Inflammatory macrophage treated with lipopolysaccharide for 4 hours (primary cell): ENCODE measurements around the gene OR1I1.

Experiments
- DNase-seq: peaks from one replicate; pipeline ENCODE4 v3.0.0-alpha.2; 2020

OR1I1 gene

DNA sequence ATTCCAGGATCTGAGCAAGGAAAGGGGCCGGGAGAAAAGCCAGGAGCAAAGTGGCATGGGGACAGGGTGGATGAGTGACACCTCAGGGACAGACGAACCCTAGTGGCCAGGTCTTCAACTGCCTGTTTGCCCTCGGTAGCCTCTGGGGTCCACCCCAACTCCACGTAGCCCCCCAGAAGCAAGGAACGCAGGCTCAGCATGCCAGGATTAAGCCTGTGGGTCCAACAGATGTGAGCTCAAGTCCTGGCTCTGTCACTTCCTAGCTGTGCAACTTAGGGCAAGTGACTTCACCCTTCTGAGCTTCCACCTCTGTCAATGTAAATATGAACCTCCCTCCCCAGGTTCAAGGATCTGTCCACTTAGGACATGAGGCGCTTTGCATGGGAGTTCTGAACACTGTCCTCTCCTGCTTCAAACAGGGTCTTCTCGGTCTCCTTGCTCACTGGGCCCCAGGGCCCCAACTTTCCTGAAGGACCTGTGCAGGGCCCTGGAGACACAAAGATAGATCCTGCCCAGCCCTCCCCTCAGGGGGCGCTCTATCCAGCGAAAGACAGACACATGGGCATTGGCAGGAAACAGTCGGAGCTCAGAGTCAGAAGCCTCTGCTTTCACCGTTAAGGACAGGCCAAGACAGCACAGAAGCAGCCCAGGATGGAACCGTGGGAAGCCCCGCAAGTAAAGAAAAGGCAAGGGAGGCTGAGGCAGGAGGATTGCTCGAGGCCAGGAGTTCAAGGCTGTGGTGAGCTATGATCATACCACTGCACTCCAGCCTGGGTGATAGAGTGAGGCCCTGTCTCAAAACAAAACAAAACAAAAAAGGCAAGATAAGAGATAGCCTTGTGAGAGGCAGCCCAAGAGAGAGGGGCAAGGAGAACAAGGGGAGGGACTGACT, 38.4 kb downstream of the OR1I1 start:
- DNase-seq = no peak

GRCh38 chr19:15122331-15123030, 40.5 kb downstream of the OR1I1 start:
- DNase-seq = no peak

DNA sequence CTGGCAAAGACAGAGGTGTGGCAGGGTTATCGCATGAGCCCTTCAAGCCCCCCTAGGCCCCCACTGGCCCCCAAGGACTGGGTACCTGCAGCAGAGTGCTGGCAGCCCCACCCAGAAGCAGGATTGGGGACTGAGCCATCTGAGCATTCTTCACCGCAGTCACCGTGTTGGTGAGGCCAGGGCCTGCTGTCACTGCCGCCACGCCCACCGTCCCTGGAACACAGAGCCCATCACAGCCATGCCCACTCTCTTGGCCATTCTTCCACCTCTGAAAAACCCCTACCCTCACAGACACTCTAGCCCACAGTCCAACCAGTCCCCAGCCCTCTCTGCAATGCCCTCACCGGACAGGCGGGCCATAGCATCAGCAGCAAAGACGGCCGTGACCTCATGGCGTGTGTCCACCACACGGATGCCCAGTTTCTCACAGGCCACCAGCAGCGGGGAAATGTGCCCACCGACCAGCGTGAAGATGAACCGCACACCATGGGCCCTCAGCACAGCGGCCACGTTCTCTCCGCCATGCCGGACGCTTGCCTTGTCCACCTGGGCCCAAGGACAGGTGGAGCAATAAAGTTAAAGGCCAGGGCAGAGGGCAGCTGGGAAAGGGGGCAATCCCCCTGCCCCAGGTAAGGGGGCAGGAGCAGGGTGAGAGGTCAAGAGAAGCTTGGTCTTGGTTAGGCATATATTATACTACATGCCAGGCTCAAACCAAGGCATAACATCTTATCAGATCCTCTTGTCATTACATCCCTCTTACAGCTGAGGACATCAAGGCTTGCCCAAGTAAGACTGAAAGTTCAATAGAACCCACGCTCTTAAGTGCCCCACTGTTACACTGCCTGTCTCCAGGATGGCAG, 41.2 kb downstream of the OR1I1 start:
- no peak for DNase-seq

- no peak for DNase-seq
Measured at GRCh38 chr19:15123900-15124299, 41.9 kb downstream of the OR1I1 start.

DNA sequence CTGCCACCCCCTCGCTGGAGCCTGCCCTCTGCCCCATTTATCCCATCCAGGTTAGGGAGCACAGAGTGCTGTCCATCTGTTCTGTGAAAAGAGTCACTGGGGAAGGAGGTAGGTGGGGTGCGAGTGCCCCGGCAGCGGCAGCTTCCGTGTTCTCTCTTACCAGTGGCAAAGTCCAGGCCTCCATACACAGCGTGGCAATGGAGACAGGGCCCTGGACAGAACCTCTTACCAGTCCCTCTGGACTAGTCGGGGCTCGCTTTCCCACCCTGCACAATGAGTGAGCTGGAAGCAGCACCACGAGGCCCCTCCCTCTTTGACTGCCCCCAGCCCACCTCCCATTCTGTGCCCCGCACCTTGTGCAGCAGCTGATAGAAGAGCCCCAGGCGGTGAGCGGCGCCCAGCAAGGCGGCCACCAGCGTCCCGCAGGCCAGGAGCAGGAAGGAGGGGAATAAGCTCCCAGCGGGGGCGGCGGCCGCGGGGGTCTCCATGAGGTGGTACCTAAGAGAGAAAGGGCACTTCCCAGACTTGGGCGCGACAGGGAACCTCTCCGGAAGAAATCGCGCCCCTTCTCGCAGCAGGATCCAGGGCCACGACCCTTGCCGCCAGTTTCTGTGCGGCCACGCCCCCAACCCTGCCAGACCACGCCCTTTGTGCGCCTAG, 42.7 kb downstream of the OR1I1 start:
- DNase-seq = peak; percentile 10

DNA sequence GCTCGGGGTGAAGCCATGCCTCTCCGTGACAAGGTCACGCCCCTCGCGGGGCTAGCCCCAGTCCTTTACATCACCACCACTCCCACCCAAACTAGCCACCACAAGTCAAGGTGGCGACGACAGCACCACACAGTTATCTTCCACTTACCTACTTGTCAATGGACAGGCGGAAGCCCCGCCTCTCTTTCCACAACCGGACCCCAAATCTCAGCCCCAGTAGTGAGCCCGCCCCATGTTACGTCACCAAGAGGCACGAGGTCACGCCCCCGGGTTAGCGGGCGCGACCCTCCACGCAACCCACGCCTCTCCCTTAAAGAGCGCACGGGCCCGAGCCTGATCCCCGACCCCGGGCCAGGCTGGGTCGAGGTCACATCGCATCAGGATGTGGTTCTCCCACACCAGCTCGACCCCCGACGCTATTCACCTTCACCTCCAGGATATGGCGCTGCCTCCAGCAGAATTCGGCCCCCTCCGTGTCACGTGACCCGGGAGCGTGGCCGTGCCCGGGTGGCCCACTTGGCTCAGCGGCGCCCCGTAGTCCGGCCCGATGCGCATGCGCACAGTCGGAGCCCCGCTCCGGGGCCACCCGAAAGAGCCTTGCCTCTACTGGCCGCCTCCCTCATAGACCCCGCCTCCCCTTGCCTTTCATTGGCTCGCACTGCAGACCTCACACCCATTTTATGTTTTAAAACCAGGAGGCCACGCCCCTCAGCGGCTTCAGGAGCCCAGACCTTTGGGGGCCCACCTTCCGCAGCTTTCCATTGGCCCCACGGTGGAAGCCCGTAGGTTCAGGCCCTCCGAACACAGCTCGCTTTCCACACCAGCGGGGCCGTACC, 43.4 kb downstream of the OR1I1 start:
- DNase-seq = peak; percentile 98

DNA sequence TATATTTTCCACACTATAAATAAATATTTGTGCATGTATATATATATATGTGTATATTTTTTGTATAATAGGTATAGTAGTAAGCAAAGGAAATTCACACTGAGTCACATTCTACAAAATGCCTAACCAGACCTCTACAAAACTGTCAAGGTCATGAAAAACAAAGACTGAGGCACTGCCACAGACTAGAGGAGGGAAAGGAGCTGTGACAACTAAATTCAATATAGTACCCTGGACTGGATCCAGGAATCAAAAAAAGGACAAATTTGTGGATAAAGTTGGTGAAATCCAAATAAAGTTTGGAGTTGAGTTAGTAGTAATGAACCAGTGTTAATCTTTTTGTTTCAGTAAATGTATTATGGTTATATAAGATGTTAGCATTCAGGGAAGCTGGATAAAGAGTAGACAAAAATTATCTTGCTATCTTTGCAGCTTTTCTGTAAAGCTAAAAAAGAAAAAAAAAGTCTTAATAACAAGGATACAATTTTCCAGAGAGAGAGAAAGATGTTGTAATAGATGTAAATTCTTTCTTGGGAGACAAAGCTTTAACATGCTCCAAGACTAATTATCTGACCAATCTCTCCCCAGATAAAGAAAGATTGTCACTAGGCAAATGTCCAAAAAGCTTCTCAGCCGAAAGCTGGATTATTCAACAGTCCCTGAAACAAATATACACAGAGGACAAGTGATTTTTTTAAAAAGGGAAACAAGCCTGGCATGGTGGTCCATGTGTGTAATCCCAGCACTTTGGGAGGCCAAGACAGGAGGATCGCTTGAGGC, 44.3 kb downstream of the OR1I1 start:
- no peak for DNase-seq

- no peak for DNase-seq
Measured at GRCh38 chr19:15128162-15128770, 46.3 kb downstream of the OR1I1 start.

- no peak for DNase-seq
Measured at GRCh38 chr19:15129856-15130585, 48.0 kb downstream of the OR1I1 start.

DNA sequence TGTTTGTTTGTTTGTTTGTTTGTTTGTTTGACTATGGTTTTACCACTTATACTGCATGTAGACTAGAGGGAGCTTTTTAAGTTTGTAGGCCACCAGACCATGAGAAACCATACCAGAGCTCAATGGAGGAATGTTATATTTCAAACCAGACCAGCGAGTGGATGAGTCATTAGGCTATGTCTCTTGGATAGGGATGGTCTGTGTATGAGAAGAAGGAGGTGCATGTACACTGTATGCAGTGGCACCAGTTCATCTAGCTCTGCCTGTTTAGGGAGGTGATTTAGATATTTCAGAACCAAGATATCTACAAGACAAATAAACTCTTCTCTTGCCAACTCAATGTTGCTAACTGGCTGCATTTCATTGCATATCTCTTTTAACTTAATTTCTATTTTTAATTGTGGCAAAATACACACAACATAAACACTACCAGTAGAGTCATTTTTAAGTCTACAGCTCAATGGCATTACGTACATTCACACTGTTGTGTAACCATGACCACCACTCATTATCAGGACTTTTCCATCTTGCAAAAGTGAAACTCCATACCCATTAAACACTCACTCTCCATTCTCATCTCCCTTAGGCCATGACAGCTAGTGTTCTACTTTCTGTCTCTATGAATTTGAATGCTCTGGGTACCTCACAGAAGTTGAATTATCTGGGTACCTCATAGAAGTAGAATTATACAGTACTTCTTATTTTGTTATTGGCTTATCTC, 54.4 kb downstream of the OR1I1 start:
- DNase-seq = peak; percentile 21

GRCh38 chr19:15137777-15138176, 55.8 kb downstream of the OR1I1 start:
- no peak for DNase-seq

- DNase-seq = no peak
Measured at GRCh38 chr19:15138427-15138826, 56.4 kb downstream of the OR1I1 start.

GRCh38 chr19:15141143-15141542, 59.1 kb downstream of the OR1I1 start:
- no peak for DNase-seq

DNA sequence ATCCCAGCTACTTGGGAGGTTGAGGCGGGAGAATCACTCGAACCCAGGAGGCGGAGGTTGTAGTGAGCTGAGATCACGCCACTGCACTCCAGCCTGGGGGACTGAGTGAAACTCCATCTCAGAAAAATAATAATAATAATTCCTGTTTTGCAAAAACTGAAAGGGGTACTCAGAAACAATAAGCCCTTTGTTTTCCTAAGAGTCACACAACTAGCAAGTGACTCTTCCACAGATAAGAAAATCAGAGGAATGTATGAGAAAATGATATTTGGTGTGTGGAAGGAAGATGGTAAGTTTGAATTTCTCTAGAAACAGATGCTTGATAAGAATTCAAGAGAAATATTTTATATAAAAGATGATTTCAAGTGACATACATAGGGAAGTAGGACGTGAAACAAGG, 60.3 kb downstream of the OR1I1 start:
- no peak for DNase-seq
